HG03159 (cell line): ENCODE data around the gene EHD4.

Experiments
- ATAC-seq: cut with Tn5 transposase; IDR thresholded peaks from one replicate; pipeline ENCODE4 v1.9.1; 2021; ENCODE audit warnings: mild to moderate bottlenecking, moderate library complexity; ENCODE audit not compliant: unreplicated experiment

The EHD4 gene

GRCh38 chr15:41847981-41848380 is 124.4 kb downstream of the EHD4 start:
- no peak for ATAC-seq

GRCh38 chr15:41847206-41847605 is 125.2 kb downstream of the EHD4 start:
- ATAC-seq = no peak
